SW 1271 (cell line): Measurements from ENCODE around the gene DBF4B.

Experiments
- DNase-seq, 2 experiments: peaks; one replicate each; lab custom pipeline; 2025; lab: John Stamatoyannopoulos, UW

DBF4B gene

GRCh38 chr17:44759916-44760243, 51.4 kb downstream of the DBF4B start:
- no peak for DNase-seq

GRCh38 chr17:44760474-44761308, 52.2 kb downstream of the DBF4B start:
- DNase-seq: no peak

- DNase-seq: no peak
These were observed 53.7 kb downstream of the DBF4B start for GRCh38 chr17:44761932-44762810.

- no peak for DNase-seq
These were observed 54.7 kb downstream of the DBF4B start for GRCh38 chr17:44763170-44763569.

- DNase-seq: no peak
These were observed 57.5 kb downstream of the DBF4B start for GRCh38 chr17:44765965-44766364.

GRCh38 chr17:44766409-44767038, 58.1 kb downstream of the DBF4B start:
- no peak for DNase-seq

GRCh38 chr17:44767493-44767892, 59.0 kb downstream of the DBF4B start:
- no peak for DNase-seq

GRCh38 chr17:44768505-44769142, 60.2 kb downstream of the DBF4B start:
- DNase-seq: no peak

GRCh38 chr17:44769230-44769629, 60.8 kb downstream of the DBF4B start:
- no peak for DNase-seq

- no peak for DNase-seq
These were observed 61.2 kb downstream of the DBF4B start for GRCh38 chr17:44769647-44770084.

- DNase-seq: no peak
These were observed 61.9 kb downstream of the DBF4B start for GRCh38 chr17:44770166-44770925.

GRCh38 chr17:44772308-44773045, 64.0 kb downstream of the DBF4B start:
- no peak for DNase-seq

GRCh38 chr17:44773140-44773539, 64.7 kb downstream of the DBF4B start:
- DNase-seq: no peak

GRCh38 chr17:44774271-44775135, 66.0 kb downstream of the DBF4B start:
- DNase-seq: peak; percentile 60 to 71

- DNase-seq: peak; percentile 91 to 96
These were observed 66.8 kb downstream of the DBF4B start for GRCh38 chr17:44775136-44775837.

GRCh38 chr17:44775838-44776621, 67.6 kb downstream of the DBF4B start:
- no peak for DNase-seq

- DNase-seq: no peak
These were observed 68.3 kb downstream of the DBF4B start for GRCh38 chr17:44776628-44777393.
